Peyer's patch (tissue), 4 donors: ENCODE data around the gene HSDL1. TPM values are rescaled to one million over a fixed set of nuclear protein-coding genes. Genes with fewer than 3 reads are reported as not detected.
"Not testable (repeated sequence)": the region's sequence is repeated elsewhere in the genome, so short reads cannot be mapped to it uniquely, and the experiment has no call there.

Experiments used
- DNase-seq, 3 donors: peaks; one replicate each; pipeline ENCODE4 v3.0.0-alpha.2; 2017 to 2019
- H3K27ac ChIP-seq, 4 donors: fragments of 200-600 bp; sonication (generic); one replicate each; pipeline ENCODE4 v1.5.1; 2016 to 2019
- H3K27me3 ChIP-seq, 2 donors: fragments of 200-600 bp; sonication (generic); one replicate each; pipeline ENCODE4 v1.5.1; 2019
- H3K36me3 ChIP-seq, 3 donors: fragments of 200-600 bp; sonication (generic); one replicate each; pipeline ENCODE4 v1.5.1; 2016 to 2019
- H3K4me1 ChIP-seq, 4 donors: fragments of 200-600 bp; sonication (generic); one replicate each; pipeline ENCODE4 v1.5.1; 2016 to 2019
- H3K4me3 ChIP-seq, 4 donors: fragments of 200-600 bp; sonication (generic); 1 replicate in 3 of 4; 2 replicates in 1 of 4; pipeline ENCODE4 v1.5.1; 2016 to 2019; ENCODE audit warnings: mild to moderate bottlenecking in 1 of 4
- H3K9me3 ChIP-seq, 4 donors: fragments of 200-600 bp; sonication (generic); one replicate each; pipeline ENCODE4 v1.5.1; 2016 to 2019; ENCODE audit warnings: mild to moderate bottlenecking in 1 of 4
- CTCF ChIP-seq, 6 experiments: fragments of 450-650 bp in 4 of 6; fragments of 200-600 bp in 2 of 6; sonication (generic) in 1 of 6; IDR thresholded peaks; one replicate each; pipeline ENCODE4 v1.5.1; 2017 to 2019; ENCODE audit warnings: antibody characterized with exemption in 6 of 6, mild to moderate bottlenecking in 3 of 6, moderate library complexity in 1 of 6
- POLR2A ChIP-seq, 2 donors: fragments of 450-650 bp; IDR thresholded peaks; one replicate each; pipeline ENCODE4 v1.5.1; 2017; ENCODE audit warnings: antibody characterized with exemption in 2 of 2, mild to moderate bottlenecking in 2 of 2, moderate library complexity in 2 of 2
- total RNA-seq, 4 donors: library from RNA; depleted of rRNA; stranded (reverse); fragments of >200 nt; gene quantifications; one replicate each; pipeline ENCODE4 v1.1.0, GENCODE V29; 2016

HSDL1 gene
- total RNA-seq, 4 donors from 2014 or later, result 8.4 to 25.0 (median 10.8) TPM

- TF ChIP-seq POLR2A (IDR thresholded peaks at IDR 0.05) (no peak), CTCF (IDR thresholded peaks at IDR 0.05) (peak in 3 of 6 experiments; percentile 32 to 66 (median 53))
- Histone ChIP-seq H3K27ac (peak overlapping the region; percentile 86 to 98 (median 92)), H3K36me3 (no peaks in the 10 kb centered on the region), H3K9me3 (no peaks in the 10 kb centered on the region), H3K4me1 (peaks cover 0 to 23% (median 11%) of the 10 kb centered on the region in 4 donors), H3K4me3 (peak overlapping the region; percentile 82 to 97 (median 94)), H3K27me3 (no peaks in the 10 kb centered on the region)
- DNase-seq, result peak in 2 of 3 donors; percentile 60 to 78
Observed at GRCh38 chr16:84115919-84116719, 28.9 kb downstream of the HSDL1 start.

GRCh38 chr16:84111949-84112348 lies 33.0 kb downstream of the HSDL1 start:
- not testable (repeated sequence) for H3K27me3 ChIP-seq, H3K27ac ChIP-seq, H3K9me3 ChIP-seq, DNase-seq, H3K4me3 ChIP-seq
- Histone ChIP-seq H3K36me3 (peaks cover 0 to 11% (median 0%) of the 10 kb centered on the region in 3 donors), H3K4me1 (peaks cover 0 to 17% (median 8%) of the 10 kb centered on the region in 4 donors)

- no peak for DNase-seq
- no peak overlapping the region for H3K4me3 ChIP-seq
- no peaks in the 10 kb centered on the region for H3K9me3 ChIP-seq
- no peak for TF ChIP-seq CTCF (IDR thresholded peaks at IDR 0.05)
- TF ChIP-seq POLR2A (IDR thresholded peaks at IDR 0.05), result no peak
- H3K36me3 ChIP-seq, result peaks cover 0 to 11% (median 0%) of the 10 kb centered on the region in 3 donors
- H3K27me3 ChIP-seq, result no peaks in the 10 kb centered on the region
- peaks cover 0 to 17% (median 8%) of the 10 kb centered on the region in 4 donors for H3K4me1 ChIP-seq
- H3K27ac ChIP-seq, result no peak overlapping the region
Observed at GRCh38 chr16:84111525-84111924, 33.5 kb downstream of the HSDL1 start.

- Histone ChIP-seq H3K36me3 (peaks cover 0 to 11% (median 0%) of the 10 kb centered on the region in 3 donors), H3K4me1 (peaks cover 0 to 13% (median 5%) of the 10 kb centered on the region in 4 donors), H3K27me3 (no peaks in the 10 kb centered on the region), H3K27ac (no peak overlapping the region), H3K9me3 (no peaks in the 10 kb centered on the region), H3K4me3 (no peak overlapping the region)
- TF ChIP-seq CTCF (IDR thresholded peaks at IDR 0.05) (no peak), POLR2A (IDR thresholded peaks at IDR 0.05) (no peak)
- DNase-seq, result no peak
Observed at GRCh38 chr16:84110527-84110926, 34.5 kb downstream of the HSDL1 start.

- Histone ChIP-seq H3K4me3 (no peak overlapping the region), H3K4me1 (peaks cover 0 to 5% (median 0%) of the 10 kb centered on the region in 4 donors), H3K9me3 (no peaks in the 10 kb centered on the region), H3K27ac (no peak overlapping the region), H3K36me3 (peaks cover 0 to 11% (median 0%) of the 10 kb centered on the region in 3 donors), H3K27me3 (no peaks in the 10 kb centered on the region)
- DNase-seq, result no peak
- no peak for TF ChIP-seq CTCF (IDR thresholded peaks at IDR 0.05)
- TF ChIP-seq POLR2A (IDR thresholded peaks at IDR 0.05), result no peak
Observed at GRCh38 chr16:84109598-84110335, 35.2 kb downstream of the HSDL1 start.

GRCh38 chr16:84107921-84108320 lies 37.1 kb downstream of the HSDL1 start:
- Histone ChIP-seq H3K36me3 (peaks cover 0 to 11% (median 0%) of the 10 kb centered on the region in 3 donors), H3K27me3 (no peaks in the 10 kb centered on the region), H3K4me3 (no peak overlapping the region), H3K4me1 (no peaks in the 10 kb centered on the region), H3K9me3 (no peaks in the 10 kb centered on the region), H3K27ac (no peak overlapping the region)
- TF ChIP-seq POLR2A (IDR thresholded peaks at IDR 0.05) (no peak), CTCF (IDR thresholded peaks at IDR 0.05) (no peak)
- DNase-seq, result no peak
